PC-9 (cell line): Measurements from ENCODE around the gene CALD1.

ENCODE experiments used
- CTCF ChIP-seq: fragments of 200-600 bp; sonication (generic); conservative IDR thresholded peaks from 2 replicates; pipeline ENCODE4 v1.6.1; 2017; ENCODE audit warnings: mixed run types, antibody characterized with exemption, mild to moderate bottlenecking, moderate library complexity
- EZH2 ChIP-seq: fragments of 200-600 bp; sonication (generic); IDR thresholded peaks from 2 replicates; pipeline ENCODE4 v1.8.0; 2017; ENCODE audit warnings: antibody characterized with exemption, low read depth

GRCh38 chr7:134901389-134902020 is 122.1 kb downstream of the CALD1 start:
- TF ChIP-seq CTCF = no peak
- TF ChIP-seq EZH2 = no peak
